GM23338 (cell line): Measurements from ENCODE around the gene STPG2. TPM values are rescaled to one million over a fixed set of nuclear protein-coding genes. Genes with fewer than 3 reads are reported as not detected.

Experiments used
- ATAC-seq: fragments of 200-7000 bp; cut with Tn5 transposase; 3 replicates; pipeline ENCODE4 v1.9.1; 2020
- DNase-seq: peaks from one replicate; pipeline ENCODE4 v3.0.0-alpha.2; 2015; ENCODE audit warnings: low spot score
- H2AFZ ChIP-seq: fragments of 200-600 bp; sonication (generic); 2 replicates; pipeline ENCODE4 v1.8.0; 2016; ENCODE audit warnings: antibody characterized with exemption, mild to moderate bottlenecking, moderate library complexity
- H3F3A ChIP-seq: fragments of 200-600 bp; sonication (generic); replicated peaks from 2 replicates; pipeline ENCODE4 v1.8.0; 2017; ENCODE audit warnings: antibody characterized with exemption, mixed run types, low read depth
- H3K27ac ChIP-seq: fragments of 200-600 bp; sonication (generic); 2 replicates; pipeline ENCODE4 v1.6.1; 2016; ENCODE audit warnings: low read depth
- H3K27me3 ChIP-seq: fragments of 200-600 bp; sonication (generic); 2 replicates; pipeline ENCODE4 v1.8.0; 2016; ENCODE audit warnings: mild to moderate bottlenecking, mixed run types, moderate library complexity; ENCODE audit not compliant: insufficient read depth
- H3K36me3 ChIP-seq: fragments of 200-600 bp; sonication (generic); 2 replicates; pipeline ENCODE4 v1.8.0; 2016; ENCODE audit warnings: mild to moderate bottlenecking; ENCODE audit not compliant: insufficient read depth
- H3K4me1 ChIP-seq: fragments of 200-600 bp; sonication (generic); 2 replicates; pipeline ENCODE4 v1.8.0; 2016; ENCODE audit warnings: mild to moderate bottlenecking, moderate library complexity; ENCODE audit not compliant: insufficient read depth
- H3K4me2 ChIP-seq: fragments of 200-600 bp; sonication (generic); 2 replicates; pipeline ENCODE4 v1.7.1; 2017; ENCODE audit warnings: mixed run types
- H3K4me3 ChIP-seq: fragments of 200-600 bp; sonication (generic); 2 replicates; pipeline ENCODE4 v1.6.1; 2016; ENCODE audit warnings: mixed run types
- H3K79me2 ChIP-seq: fragments of 200-600 bp; sonication (generic); replicated peaks from 2 replicates; pipeline ENCODE4 v1.8.0; 2017; ENCODE audit warnings: mild to moderate bottlenecking; ENCODE audit not compliant: insufficient read depth
- H3K9me2 ChIP-seq: fragments of 200-600 bp; sonication (generic); 2 replicates; pipeline ENCODE4 v1.8.0; 2017; ENCODE audit not compliant: insufficient read depth
- H4K20me1 ChIP-seq: fragments of 200-600 bp; sonication (generic); replicated peaks from 2 replicates; pipeline ENCODE4 v1.8.0; 2017; ENCODE audit warnings: mild to moderate bottlenecking; ENCODE audit not compliant: insufficient read depth
- H3K27ac Mint-ChIP-seq: 2 replicates; pipeline ENCODE4 v1.8.0; 2020; ENCODE audit warnings: inconsistent platforms, mild to moderate bottlenecking, moderate library complexity, mixed read lengths
- H3K27me3 Mint-ChIP-seq: 3 replicates; pipeline ENCODE4 v1.8.0; 2022; ENCODE audit warnings: low read depth, mild to moderate bottlenecking, moderate library complexity, mixed read lengths, inconsistent platforms; ENCODE audit not compliant: insufficient read depth, poor library complexity
- H3K36me3 Mint-ChIP-seq: 3 replicates; pipeline ENCODE4 v1.8.0; 2021; ENCODE audit warnings: low read depth, mild to moderate bottlenecking, inconsistent platforms, moderate library complexity, mixed read lengths
- H3K4me1 Mint-ChIP-seq: 3 replicates; pipeline ENCODE4 v1.8.0; 2020; ENCODE audit warnings: mild to moderate bottlenecking, inconsistent platforms, mixed read lengths
- H3K4me3 Mint-ChIP-seq: 3 replicates; pipeline ENCODE4 v1.8.0; 2021; ENCODE audit warnings: moderate library complexity, mild to moderate bottlenecking, inconsistent platforms, mixed read lengths
- H3K9me3 Mint-ChIP-seq: 3 replicates; pipeline ENCODE4 v1.8.0; 2020; ENCODE audit warnings: moderate library complexity, mild to moderate bottlenecking, inconsistent platforms, mixed read lengths
- CREB1 ChIP-seq: fragments of 250-450 bp; sonication (Bioruptor Pico); IDR thresholded peaks from 2 replicates; pipeline ENCODE4 v1.5.0; 2020; ENCODE audit warnings: low read depth, mild to moderate bottlenecking, moderate library complexity
- EZH2 ChIP-seq: fragments of 200-600 bp; sonication (generic); IDR thresholded peaks from one replicate; pipeline ENCODE4 v1.8.0; 2017; ENCODE audit warnings: antibody characterized with exemption, mild to moderate bottlenecking, low read depth; ENCODE audit not compliant: unreplicated experiment
- EZH2phosphoT487 ChIP-seq: fragments of 200-600 bp; sonication (generic); IDR thresholded peaks from one replicate; pipeline ENCODE4 v1.8.1; 2018; ENCODE audit warnings: antibody characterized with exemption; ENCODE audit not compliant: unreplicated experiment
- JUNB ChIP-seq: IDR thresholded peaks from one replicate; pipeline ENCODE4 v1.6.1; 2016; ENCODE audit warnings: antibody characterized with exemption; ENCODE audit not compliant: unreplicated experiment
- NANOG ChIP-seq: IDR thresholded peaks from 2 replicates; pipeline ENCODE4 v1.6.1; 2016; ENCODE audit warnings: antibody characterized with exemption, borderline replicate concordance
- POLR2AphosphoS5 ChIP-seq: IDR thresholded peaks from 2 replicates; pipeline ENCODE4 v1.6.1; 2016; ENCODE audit warnings: antibody characterized with exemption, low read depth
- REST ChIP-seq: IDR thresholded peaks from one replicate; pipeline ENCODE4 v1.6.1; 2018; ENCODE audit warnings: antibody characterized with exemption; ENCODE audit not compliant: unreplicated experiment
- STAT1 ChIP-seq: IDR thresholded peaks from one replicate; pipeline ENCODE4 v1.6.1; 2016; ENCODE audit warnings: antibody characterized with exemption; ENCODE audit not compliant: unreplicated experiment
- ZNF114 ChIP-seq: fragments of 250-450 bp; sonication (Bioruptor Pico); IDR thresholded peaks from 2 replicates; pipeline ENCODE4 v1.5.0; 2020; ENCODE audit warnings: mild to moderate bottlenecking, moderate library complexity
- ZNF331 ChIP-seq: fragments of 250-450 bp; sonication (Bioruptor Pico); IDR thresholded peaks from 2 replicates; pipeline ENCODE4 v1.5.0; 2020; ENCODE audit warnings: low read depth, mild to moderate bottlenecking, moderate library complexity
- polyA plus RNA-seq: library from polyadenylated mRNA; unstranded; fragments of >200 nt; fragmentation: Nextera tagmentation; extraction: Ambion mirVana; gene quantifications from 2 replicates; pipeline ENCODE4 v1.2.1, GENCODE V29; 2016
- total RNA-seq: library from RNA; depleted of rRNA; stranded (reverse); fragments of >200 nt; shearing (Covaris generic); gene quantifications from 2 replicates; pipeline ENCODE4 v1.2.3, GENCODE V29; 2014
- TF ChIP-seq, protein P1 (sequence below): IDR thresholded peaks from 2 replicates; pipeline ENCODE4 v1.6.1; 2016; ENCODE audit warnings: antibody characterized with exemption
- TF ChIP-seq, protein P2 (sequence below), 2 experiments: fragments of 200-600 bp in 1 of 2; sonication (generic) in 1 of 2; conservative IDR thresholded peaks; 2 replicates each; pipeline versions ENCODE4 v1.5.1 to v1.6.1; 2016 to 2017; ENCODE audit warnings: antibody characterized with exemption in 2 of 2, low read depth in 2 of 2, mild to moderate bottlenecking in 2 of 2, moderate library complexity in 1 of 2
- TF ChIP-seq, protein P3 (sequence below): fragments of 250-450 bp; sonication (Bioruptor Pico); IDR thresholded peaks from 2 replicates; pipeline ENCODE4 v1.5.0; 2020; ENCODE audit warnings: mild to moderate bottlenecking, moderate library complexity

The STPG2 gene
- total and polyA plus RNA-seq, 2 experiments from 2014 or later: 0.17 to 0.32 TPM

GRCh38 chr4:97577004-97577403 is 566.3 kb downstream of the STPG2 start:
- H3K9me3 Mint-ChIP-seq: no peaks in the 10 kb centered on the region
- no peaks in the 10 kb centered on the region for H3K27me3 ChIP-seq
- no peaks in the 10 kb centered on the region for H3K36me3 ChIP-seq
- H3K27ac Mint-ChIP-seq: no peak overlapping the region
- peaks cover 2% of the 10 kb centered on the region for H3K27me3 Mint-ChIP-seq
- H3K4me1 Mint-ChIP-seq: no peaks in the 10 kb centered on the region
- H3K27ac ChIP-seq: no peak overlapping the region
- DNase-seq (no peak), ATAC-seq (no peak)
- H3K4me2 ChIP-seq: no peak overlapping the region
- H3K36me3 Mint-ChIP-seq: no peaks in the 10 kb centered on the region
- no peak overlapping the region for H3K4me3 ChIP-seq
- H3F3A ChIP-seq: no peaks in the 10 kb centered on the region
- no peak overlapping the region for H2AFZ ChIP-seq
- H3K4me3 Mint-ChIP-seq: no peak overlapping the region
- H3K9me2 ChIP-seq: no peaks in the 10 kb centered on the region
- no peaks in the 10 kb centered on the region for H3K4me1 ChIP-seq
- TF ChIP-seq EZH2 (no peak), REST (no peak), NANOG (no peak), STAT1 (no peak), POLR2AphosphoS5 (no peak), ZNF114 (CRISPR knock-in tag) (no peak), JUNB (no peak), EZH2phosphoT487 (no peak), ZNF331 (CRISPR knock-in tag) (no peak), CREB1 (no peak)
- TF ChIP-seq, protein P1, sequence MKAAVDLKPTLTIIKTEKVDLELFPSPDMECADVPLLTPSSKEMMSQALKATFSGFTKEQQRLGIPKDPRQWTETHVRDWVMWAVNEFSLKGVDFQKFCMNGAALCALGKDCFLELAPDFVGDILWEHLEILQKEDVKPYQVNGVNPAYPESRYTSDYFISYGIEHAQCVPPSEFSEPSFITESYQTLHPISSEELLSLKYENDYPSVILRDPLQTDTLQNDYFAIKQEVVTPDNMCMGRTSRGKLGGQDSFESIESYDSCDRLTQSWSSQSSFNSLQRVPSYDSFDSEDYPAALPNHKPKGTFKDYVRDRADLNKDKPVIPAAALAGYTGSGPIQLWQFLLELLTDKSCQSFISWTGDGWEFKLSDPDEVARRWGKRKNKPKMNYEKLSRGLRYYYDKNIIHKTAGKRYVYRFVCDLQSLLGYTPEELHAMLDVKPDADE: no peak
- TF ChIP-seq, protein P2, sequence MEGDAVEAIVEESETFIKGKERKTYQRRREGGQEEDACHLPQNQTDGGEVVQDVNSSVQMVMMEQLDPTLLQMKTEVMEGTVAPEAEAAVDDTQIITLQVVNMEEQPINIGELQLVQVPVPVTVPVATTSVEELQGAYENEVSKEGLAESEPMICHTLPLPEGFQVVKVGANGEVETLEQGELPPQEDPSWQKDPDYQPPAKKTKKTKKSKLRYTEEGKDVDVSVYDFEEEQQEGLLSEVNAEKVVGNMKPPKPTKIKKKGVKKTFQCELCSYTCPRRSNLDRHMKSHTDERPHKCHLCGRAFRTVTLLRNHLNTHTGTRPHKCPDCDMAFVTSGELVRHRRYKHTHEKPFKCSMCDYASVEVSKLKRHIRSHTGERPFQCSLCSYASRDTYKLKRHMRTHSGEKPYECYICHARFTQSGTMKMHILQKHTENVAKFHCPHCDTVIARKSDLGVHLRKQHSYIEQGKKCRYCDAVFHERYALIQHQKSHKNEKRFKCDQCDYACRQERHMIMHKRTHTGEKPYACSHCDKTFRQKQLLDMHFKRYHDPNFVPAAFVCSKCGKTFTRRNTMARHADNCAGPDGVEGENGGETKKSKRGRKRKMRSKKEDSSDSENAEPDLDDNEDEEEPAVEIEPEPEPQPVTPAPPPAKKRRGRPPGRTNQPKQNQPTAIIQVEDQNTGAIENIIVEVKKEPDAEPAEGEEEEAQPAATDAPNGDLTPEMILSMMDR (conservative IDR thresholded peaks at IDR 0.05; ENCODE audit: low read depth in 2 of 2): no peak
- TF ChIP-seq, protein P3, sequence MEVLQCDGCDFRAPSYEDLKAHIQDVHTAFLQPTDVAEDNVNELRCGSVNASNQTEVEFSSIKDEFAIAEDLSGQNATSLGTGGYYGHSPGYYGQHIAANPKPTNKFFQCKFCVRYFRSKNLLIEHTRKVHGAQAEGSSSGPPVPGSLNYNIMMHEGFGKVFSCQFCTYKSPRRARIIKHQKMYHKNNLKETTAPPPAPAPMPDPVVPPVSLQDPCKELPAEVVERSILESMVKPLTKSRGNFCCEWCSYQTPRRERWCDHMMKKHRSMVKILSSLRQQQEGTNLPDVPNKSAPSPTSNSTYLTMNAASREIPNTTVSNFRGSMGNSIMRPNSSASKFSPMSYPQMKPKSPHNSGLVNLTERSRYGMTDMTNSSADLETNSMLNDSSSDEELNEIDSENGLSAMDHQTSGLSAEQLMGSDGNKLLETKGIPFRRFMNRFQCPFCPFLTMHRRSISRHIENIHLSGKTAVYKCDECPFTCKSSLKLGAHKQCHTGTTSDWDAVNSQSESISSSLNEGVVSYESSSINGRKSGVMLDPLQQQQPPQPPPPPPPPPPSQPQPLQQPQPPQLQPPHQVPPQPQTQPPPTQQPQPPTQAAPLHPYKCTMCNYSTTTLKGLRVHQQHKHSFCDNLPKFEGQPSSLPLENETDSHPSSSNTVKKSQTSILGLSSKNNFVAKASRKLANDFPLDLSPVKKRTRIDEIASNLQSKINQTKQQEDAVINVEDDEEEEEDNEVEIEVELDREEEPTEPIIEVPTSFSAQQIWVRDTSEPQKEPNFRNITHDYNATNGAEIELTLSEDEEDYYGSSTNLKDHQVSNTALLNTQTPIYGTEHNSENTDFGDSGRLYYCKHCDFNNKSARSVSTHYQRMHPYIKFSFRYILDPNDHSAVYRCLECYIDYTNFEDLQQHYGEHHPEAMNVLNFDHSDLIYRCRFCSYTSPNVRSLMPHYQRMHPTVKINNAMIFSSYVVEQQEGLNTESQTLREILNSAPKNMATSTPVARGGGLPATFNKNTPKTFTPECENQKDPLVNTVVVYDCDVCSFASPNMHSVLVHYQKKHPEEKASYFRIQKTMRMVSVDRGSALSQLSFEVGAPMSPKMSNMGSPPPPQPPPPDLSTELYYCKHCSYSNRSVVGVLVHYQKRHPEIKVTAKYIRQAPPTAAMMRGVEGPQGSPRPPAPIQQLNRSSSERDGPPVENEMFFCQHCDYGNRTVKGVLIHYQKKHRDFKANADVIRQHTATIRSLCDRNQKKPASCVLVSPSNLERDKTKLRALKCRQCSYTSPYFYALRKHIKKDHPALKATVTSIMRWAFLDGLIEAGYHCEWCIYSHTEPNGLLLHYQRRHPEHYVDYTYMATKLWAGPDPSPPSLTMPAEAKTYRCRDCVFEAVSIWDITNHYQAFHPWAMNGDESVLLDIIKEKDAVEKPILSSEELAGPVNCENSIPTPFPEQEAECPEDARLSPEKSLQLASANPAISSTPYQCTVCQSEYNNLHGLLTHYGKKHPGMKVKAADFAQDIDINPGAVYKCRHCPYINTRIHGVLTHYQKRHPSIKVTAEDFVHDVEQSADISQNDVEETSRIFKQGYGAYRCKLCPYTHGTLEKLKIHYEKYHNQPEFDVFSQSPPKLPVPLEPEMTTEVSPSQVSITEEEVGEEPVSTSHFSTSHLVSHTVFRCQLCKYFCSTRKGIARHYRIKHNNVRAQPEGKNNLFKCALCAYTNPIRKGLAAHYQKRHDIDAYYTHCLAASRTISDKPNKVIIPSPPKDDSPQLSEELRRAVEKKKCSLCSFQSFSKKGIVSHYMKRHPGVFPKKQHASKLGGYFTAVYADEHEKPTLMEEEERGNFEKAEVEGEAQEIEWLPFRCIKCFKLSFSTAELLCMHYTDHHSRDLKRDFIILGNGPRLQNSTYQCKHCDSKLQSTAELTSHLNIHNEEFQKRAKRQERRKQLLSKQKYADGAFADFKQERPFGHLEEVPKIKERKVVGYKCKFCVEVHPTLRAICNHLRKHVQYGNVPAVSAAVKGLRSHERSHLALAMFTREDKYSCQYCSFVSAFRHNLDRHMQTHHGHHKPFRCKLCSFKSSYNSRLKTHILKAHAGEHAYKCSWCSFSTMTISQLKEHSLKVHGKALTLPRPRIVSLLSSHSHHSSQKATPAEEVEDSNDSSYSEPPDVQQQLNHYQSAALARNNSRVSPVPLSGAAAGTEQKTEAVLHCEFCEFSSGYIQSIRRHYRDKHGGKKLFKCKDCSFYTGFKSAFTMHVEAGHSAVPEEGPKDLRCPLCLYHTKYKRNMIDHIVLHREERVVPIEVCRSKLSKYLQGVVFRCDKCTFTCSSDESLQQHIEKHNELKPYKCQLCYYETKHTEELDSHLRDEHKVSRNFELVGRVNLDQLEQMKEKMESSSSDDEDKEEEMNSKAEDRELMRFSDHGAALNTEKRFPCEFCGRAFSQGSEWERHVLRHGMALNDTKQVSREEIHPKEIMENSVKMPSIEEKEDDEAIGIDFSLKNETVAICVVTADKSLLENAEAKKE (CRISPR knock-in tag): no peak
- H3K79me2 ChIP-seq: no peaks in the 10 kb centered on the region
- no peaks in the 10 kb centered on the region for H4K20me1 ChIP-seq
